NK-92 (cell line): ENCODE results near the gene C3orf38.
"Not testable (repeated sequence)": the region's sequence is repeated elsewhere in the genome, so short reads cannot be mapped to it uniquely, and the experiment has no call there.

Source experiments
- DNase-seq: peaks from one replicate; lab custom pipeline; 2025; ENCODE audit not compliant: unreplicated experiment; lab: John Stamatoyannopoulos, UW

The C3orf38 gene

GRCh38 chr3:88152841-88153240 lies 3.1 kb downstream of the C3orf38 start:
- no peak for DNase-seq

DNA sequence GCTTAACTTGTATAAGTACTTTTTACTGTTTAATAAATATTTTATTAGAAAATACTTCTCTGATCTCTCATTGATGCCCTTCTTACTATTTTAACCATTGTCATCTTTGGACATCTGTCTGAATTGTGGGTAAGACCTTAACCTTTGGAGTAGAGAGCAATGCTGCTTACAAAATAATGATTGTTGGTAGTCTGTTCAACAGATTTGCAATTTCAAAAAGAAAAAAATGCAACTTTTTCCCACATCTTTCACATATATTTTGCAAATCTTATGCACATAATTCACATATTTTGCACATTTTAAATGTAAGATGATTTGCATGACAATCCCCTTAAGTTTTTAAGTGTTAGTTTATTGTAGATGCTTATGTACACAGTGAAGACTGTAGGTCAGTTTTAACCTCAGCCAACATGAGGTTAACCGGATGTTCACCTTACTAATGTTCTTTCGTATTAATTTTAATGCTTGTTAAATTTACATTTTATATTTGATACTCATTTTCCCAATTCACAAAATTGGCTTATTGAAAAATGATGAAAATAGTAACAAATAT lies 16.7 kb downstream of the C3orf38 start:
- DNase-seq: no peak

GRCh38 chr3:88167173-88167572 lies 17.4 kb downstream of the C3orf38 start:
- no peak for DNase-seq

DNA sequence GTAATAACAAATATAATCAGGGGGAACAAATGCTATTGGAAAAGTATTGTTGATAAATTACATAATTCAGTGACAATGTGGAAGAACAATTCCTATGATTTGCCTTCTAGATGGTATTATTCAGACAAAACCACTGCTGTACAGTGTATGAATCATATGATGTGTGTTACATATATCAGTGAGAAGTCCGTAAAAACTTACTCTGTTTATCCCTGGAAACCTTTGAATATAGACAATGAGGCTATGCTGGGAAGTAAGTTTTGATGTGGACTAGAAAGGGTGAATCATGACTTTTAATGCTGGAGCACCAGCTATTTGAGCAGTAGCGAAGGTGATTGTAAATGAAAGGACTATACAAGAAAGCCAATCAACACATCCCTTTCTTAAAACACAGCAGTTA lies 17.9 kb downstream of the C3orf38 start:
- no peak for DNase-seq

DNA sequence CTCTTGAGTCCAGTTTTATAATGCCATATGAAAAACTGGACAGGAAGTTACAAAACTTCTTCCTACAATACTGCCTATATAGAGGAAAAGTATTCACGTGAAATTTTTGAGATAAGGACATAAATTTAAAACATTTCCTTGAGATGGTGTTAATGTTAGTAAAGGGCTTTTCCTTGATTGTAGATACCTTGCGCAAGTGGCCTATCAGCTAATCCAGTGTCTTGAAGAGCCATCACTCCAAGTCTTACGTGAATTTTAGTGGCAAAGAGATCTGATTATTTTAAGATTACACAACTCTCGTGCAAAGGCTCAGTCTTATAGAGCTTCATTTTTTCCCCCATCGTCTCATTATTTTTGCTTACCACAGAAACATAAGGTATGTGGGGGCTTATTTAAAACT lies 18.4 kb downstream of the C3orf38 start:
- DNase-seq: no peak

- DNase-seq: no peak
Measured at GRCh38 chr3:88180398-88180999, 30.7 kb downstream of the C3orf38 start.

GRCh38 chr3:88182165-88182918 lies 32.6 kb downstream of the C3orf38 start:
- not testable (repeated sequence) for DNase-seq

DNA sequence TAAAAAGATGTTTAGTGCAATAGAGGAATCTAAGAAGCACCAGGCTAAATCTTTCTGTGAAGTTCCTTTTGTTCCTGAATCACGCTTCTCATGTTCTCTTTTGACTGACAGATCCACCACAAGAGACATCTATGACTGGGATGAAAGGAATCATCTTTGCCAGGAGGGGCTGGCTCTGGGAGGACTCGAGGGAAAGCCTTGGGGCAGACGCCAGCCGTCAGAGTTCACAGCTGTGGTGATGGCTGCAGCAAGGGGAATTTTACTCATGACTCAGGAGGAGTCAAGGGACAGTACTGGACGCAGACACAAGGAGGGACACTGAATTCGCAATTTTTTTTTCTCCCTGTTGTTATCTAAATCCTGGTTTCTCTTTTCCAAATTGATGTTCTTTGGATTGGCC lies 38.7 kb downstream of the C3orf38 start:
- no peak for DNase-seq

- DNase-seq: no peak
Measured at GRCh38 chr3:88189361-88189810, 39.6 kb downstream of the C3orf38 start.

- DNase-seq: no peak
Measured at GRCh38 chr3:88191872-88192409, 42.2 kb downstream of the C3orf38 start.

DNA sequence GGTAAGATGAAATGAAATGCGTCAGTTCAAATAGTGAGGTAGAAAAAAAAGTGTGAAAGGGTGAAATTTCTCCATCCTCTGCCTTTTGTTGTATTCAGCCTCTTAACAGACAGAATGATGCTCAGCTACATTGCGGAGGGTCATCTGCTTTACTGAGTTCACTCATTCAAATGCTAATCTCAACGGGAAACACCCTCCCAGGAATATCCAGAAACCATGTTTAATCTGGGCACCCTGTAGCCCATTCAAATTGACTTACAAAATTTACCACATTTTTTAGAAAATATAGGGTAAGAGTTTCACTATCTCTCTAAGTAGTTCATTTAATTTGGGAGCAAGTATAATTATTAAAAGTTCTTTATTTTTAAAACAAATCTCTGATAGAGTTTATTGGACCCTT lies 42.9 kb downstream of the C3orf38 start:
- no peak for DNase-seq

DNA sequence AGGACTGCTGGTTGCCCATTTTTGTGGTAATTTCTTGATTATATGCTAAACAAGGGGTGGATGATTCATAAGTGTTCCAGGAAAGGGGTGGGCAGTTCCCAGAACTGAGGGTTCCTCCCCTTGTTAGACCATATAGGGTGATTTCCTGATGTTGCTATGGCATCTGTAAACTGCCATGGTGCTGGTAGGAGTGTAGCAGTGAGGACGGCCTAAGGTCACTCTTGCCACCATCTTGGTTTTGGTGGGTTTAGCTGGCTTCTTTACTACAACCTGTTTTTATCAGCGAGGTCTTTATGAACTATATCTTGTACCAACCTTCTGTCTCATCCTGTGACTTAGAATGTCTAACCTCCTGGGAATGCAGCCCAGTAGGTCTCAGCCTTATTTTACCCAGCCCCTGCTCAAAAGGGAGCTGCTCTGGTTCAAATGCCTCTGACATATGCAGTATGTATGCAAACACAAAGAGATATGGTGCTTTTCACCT lies 46.2 kb downstream of the C3orf38 start:
- DNase-seq: no peak

- no peak for DNase-seq
Measured at GRCh38 chr3:88198121-88198520, 48.4 kb downstream of the C3orf38 start.

- no peak for DNase-seq
Measured at GRCh38 chr3:88203642-88204055, 53.9 kb downstream of the C3orf38 start.
